GM19328 (cell line): ENCODE results near the gene LCOR.
"Not testable (repeated sequence)": the region's sequence is repeated elsewhere in the genome, so short reads cannot be mapped to it uniquely, and the experiment has no call there.

Experiments
- ATAC-seq: cut with Tn5 transposase; IDR thresholded peaks from one replicate; pipeline ENCODE4 v1.9.1; 2021; ENCODE audit warnings: mild to moderate bottlenecking, moderate library complexity; ENCODE audit not compliant: unreplicated experiment

Gene LCOR

DNA sequence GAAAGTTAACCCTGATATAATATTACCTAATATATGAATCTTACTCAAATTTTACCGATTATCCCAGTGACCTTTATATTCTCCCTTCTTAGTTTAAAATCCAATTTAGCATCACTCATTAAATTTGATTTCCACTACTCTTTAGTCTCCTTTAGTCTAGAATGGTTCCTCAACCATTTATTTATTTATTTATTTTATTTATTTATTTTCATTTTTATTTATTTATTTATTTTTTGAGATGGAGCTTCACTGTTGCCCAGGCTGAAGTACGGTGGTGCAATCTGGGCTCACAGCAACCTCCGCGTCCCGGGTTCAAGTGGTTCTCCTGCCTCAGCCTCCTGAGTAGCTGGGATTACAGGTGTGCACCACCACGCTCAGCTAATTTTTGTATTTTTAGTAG lies 92.8 kb downstream of the LCOR start:
- ATAC-seq: no peak

GRCh38 chr10:96930469-96930868 lies 98.4 kb downstream of the LCOR start:
- no peak for ATAC-seq

GRCh38 chr10:96935148-96935547 lies 103.0 kb downstream of the LCOR start:
- ATAC-seq: no peak

DNA sequence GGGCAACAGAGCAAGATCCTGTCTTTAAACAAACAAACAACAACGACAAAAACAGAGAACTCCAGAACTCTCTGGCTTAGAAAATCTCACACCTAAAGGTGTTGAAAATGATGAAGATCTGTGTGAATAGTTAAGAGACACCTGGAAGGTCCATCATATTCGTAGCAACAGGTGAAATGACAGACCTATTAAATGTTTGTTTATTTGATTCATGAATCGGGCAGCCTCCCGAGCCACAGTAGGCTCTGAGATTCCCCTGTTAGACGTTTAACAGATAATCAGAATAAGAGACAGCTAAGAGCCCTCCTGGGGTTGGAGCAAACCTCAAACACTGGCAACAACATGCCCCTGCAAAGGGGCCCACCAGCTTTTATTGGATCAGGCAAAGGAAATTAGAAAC lies 103.7 kb downstream of the LCOR start:
- ATAC-seq: no peak

- not testable (repeated sequence) for ATAC-seq
Observed at GRCh38 chr10:96943161-96943560, 111.1 kb downstream of the LCOR start.

DNA sequence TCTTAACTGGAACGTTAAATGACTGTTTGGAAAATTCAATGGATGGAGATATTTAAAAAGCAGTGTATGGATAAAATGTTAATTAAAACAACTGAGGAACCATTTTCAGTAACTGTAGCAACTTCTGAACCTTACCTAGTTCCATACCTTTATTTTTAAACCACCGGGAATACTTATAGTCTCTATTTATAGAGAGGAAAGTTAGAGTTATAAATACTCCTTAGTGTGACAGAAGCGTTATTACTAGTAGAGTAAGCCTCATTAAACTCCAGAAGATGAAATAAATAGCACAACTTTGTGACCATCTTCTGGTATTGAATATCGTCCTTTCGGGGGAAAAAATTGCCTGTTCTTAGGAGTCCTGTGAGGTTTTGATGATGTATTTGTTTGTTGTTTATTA lies 114.9 kb downstream of the LCOR start:
- no peak for ATAC-seq

- ATAC-seq: no peak
Observed at GRCh38 chr10:96949039-96949683, 117.1 kb downstream of the LCOR start.

GRCh38 chr10:96951954-96952353 lies 119.9 kb downstream of the LCOR start:
- no peak for ATAC-seq

DNA sequence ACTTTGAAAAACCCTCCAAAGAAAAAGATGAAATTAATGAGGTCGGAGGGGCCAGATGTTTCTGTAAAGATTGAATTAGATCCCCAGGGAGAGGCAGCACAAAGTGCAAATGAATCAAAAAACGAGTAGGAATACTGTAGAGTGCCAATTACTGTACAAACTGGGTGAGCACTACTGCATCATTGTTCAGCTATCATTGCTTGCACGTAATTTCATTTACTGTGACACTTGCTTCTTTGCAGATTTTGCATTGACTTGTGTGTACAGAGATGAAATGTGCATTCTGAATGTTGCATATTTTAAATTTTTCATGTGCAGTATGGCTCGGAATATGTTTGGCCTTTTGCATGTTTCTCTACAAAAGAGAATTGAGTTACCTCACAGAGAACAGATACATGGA lies 123.7 kb downstream of the LCOR start:
- no peak for ATAC-seq

DNA sequence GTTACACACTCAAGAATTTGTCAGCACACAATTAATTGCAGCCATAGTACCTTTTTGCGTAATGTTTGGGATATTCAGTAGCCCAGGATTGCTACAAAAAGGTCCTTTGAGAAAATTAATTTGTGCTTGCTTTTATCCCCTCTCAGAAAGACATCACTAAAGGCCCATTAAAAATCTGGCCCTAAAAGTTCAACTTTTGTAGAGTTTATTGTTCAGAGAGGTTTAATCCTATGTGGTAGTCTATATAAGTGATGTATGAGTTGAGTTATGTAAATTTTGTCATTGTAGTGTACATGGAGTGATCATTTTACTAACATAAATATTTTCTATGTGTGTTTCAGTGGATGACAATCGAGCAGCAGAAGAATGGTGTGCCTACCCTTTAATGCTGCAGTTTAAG lies 126.0 kb downstream of the LCOR start:
- no peak for ATAC-seq

- ATAC-seq: no peak
Observed at GRCh38 chr10:96959733-96960132, 127.6 kb downstream of the LCOR start.

GRCh38 chr10:96960872-96961271 lies 128.8 kb downstream of the LCOR start:
- ATAC-seq: no peak

DNA sequence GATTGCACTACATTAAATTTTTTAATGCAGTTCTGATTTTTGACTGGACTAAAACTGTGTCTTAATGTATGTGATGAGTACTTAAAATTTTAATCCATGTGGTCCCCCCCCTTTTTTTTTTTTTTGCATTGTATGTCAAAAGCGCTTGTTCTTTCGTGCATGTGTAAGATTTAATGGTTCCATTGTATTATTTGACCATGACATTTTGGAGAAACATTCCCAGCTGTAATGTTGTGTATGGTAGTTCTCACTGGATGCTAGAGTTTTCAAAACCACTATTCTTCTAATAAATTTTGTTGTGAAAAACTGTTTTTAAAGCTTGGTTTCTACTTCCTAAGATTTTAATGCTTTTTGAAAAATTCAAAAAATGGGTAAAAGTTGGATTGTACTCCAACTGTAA lies 132.0 kb downstream of the LCOR start:
- ATAC-seq: no peak

GRCh38 chr10:96967847-96968246 lies 135.7 kb downstream of the LCOR start:
- ATAC-seq: no peak

GRCh38 chr10:96968682-96969423 lies 136.8 kb downstream of the LCOR start:
- ATAC-seq: no peak

- no peak for ATAC-seq
Observed at GRCh38 chr10:96971324-96971723, 139.2 kb downstream of the LCOR start.

DNA sequence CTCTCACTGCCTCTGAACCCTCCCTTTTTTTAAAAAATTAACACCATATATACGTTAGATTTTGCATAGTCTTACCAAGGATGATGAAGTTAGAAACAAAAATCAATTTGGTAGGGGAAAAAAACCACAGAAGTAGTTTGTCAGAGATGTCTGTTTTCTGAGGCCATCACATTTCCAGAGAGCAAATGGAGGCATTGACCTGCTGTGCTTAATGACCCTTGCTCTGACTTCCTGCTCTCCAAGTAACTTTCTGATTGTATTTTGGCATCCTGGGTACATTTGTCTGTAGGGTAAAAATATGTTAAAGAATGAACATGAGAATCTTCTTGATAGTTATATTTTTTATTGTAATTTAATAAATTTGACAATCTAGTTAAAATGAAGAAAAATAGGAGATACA lies 140.2 kb downstream of the LCOR start:
- no peak for ATAC-seq

- no peak for ATAC-seq
Observed at GRCh38 chr10:96973809-96974747, 142.0 kb downstream of the LCOR start.

- ATAC-seq: no peak
Observed at GRCh38 chr10:96975136-96975535, 143.0 kb downstream of the LCOR start.

- no peak for ATAC-seq
Observed at GRCh38 chr10:96978621-96979154, 146.6 kb downstream of the LCOR start.
